H1 (cell line): ENCODE results near the gene PLEKHN1. TPM values are rescaled to one million over a fixed set of nuclear protein-coding genes. Genes with fewer than 3 reads are reported as not detected.

Source experiments
- CTCF ChIA-PET: fragments of 300-600 bp; sonication (Branson Sonifier 250); formaldehyde crosslinking; loops from one replicate; lab custom pipeline; 2021; ENCODE audit not compliant: partially characterized antibody; lab: Charles Lee
- POLR2A ChIA-PET: fragments of 300-600 bp; sonication (Branson Sonifier 250); formaldehyde crosslinking; loops from one replicate; lab custom pipeline; 2021; ENCODE audit warnings: inconsistent platforms; ENCODE audit not compliant: partially characterized antibody; lab: Charles Lee
- DNase-seq, 2 experiments: peaks; one replicate each; pipeline versions ENCODE4 v3.0.0 to v3.0.0-alpha.2; 2010 to 2022; ENCODE audit warnings: low spot score in 2 of 2, low read depth in 1 of 2, mixed read lengths in 1 of 2
- FAIRE-seq: peaks from 2 replicates; lab custom pipeline; 2011; peaks lifted over from hg19 to GRCh38; lab: Jason Lieb, UNC
- H2AFZ ChIP-seq: 2 replicates; pipeline ENCODE4 v1.8.1; 2012; ENCODE audit warnings: low read length, inconsistent platforms
- H2AK5ac ChIP-seq: 2 replicates; pipeline ENCODE4 v1.6.1; 2013; ENCODE audit warnings: low read depth, low read length
- H2BK120ac ChIP-seq: replicated peaks from 2 replicates; pipeline ENCODE3; 2013; ENCODE audit warnings: low read depth, low read length, inconsistent platforms
- H2BK12ac ChIP-seq: 2 replicates; pipeline ENCODE4 v1.6.1; 2013; ENCODE audit warnings: low read depth, low read length
- H2BK15ac ChIP-seq: 2 replicates; pipeline ENCODE4 v1.6.1; 2013; ENCODE audit warnings: low read length
- H2BK20ac ChIP-seq: 2 replicates; pipeline ENCODE4 v1.6.1; 2013; ENCODE audit warnings: low read length
- H2BK5ac ChIP-seq: 2 replicates; pipeline ENCODE4 v1.6.1; 2013; ENCODE audit warnings: low read depth, low read length
- H3K14ac ChIP-seq: 2 replicates; pipeline ENCODE4 v1.6.1; 2013; ENCODE audit warnings: inconsistent platforms; ENCODE audit not compliant: insufficient read length
- H3K18ac ChIP-seq: 2 replicates; pipeline ENCODE4 v1.6.1; 2013; ENCODE audit warnings: low read length; ENCODE audit errors: extremely low read depth
- H3K23ac ChIP-seq: 2 replicates; pipeline ENCODE4 v1.6.1; 2013; ENCODE audit warnings: inconsistent platforms; ENCODE audit not compliant: insufficient read length
- H3K23me2 ChIP-seq: 2 replicates; pipeline ENCODE4 v1.6.1; 2013; ENCODE audit warnings: low read depth, low read length
- H3K27ac ChIP-seq: 2 replicates; pipeline ENCODE4 v1.6.1; 2011; ENCODE audit warnings: low read depth, low read length, inconsistent platforms
- H3K27me3 ChIP-seq, 4 experiments: replicated peaks in 1 of 4; 1 replicate in 1 of 4; 2 replicates in 3 of 4; pipeline versions ENCODE4 v1.6.1 to v1.8.1; 2011 to 2013; ENCODE audit warnings: low read length in 3 of 4, mild to moderate bottlenecking in 3 of 4, inconsistent platforms in 2 of 4, mixed read lengths in 2 of 4, moderate library complexity in 1 of 4; ENCODE audit not compliant: control insufficient read depth in 3 of 4, insufficient read depth in 3 of 4; ENCODE audit errors: extremely low read depth in 1 of 4
- H3K36me3 ChIP-seq, 4 experiments: 2 replicates each; pipeline versions ENCODE4 v1.6.1 to v1.8.1; 2011 to 2013; ENCODE audit warnings: mild to moderate bottlenecking in 4 of 4, low read length in 3 of 4, moderate library complexity in 2 of 4, control low read depth in 1 of 4, inconsistent platforms in 1 of 4; ENCODE audit not compliant: insufficient read depth in 4 of 4, control insufficient read depth in 2 of 4
- H3K4ac ChIP-seq: replicated peaks from 2 replicates; pipeline ENCODE3; 2013; ENCODE audit warnings: low read length, low read depth, mixed read lengths, inconsistent platforms; ENCODE audit not compliant: insufficient read length
- H3K4me1 ChIP-seq, 4 experiments: replicated peaks in 1 of 4; 1 replicate in 1 of 4; 2 replicates in 3 of 4; pipeline versions ENCODE4 v1.6.1 to v1.8.1; 2011 to 2013; ENCODE audit warnings: low read length in 3 of 4, inconsistent platforms in 2 of 4, mixed read lengths in 1 of 4; ENCODE audit not compliant: insufficient read depth in 4 of 4, control insufficient read depth in 3 of 4
- H3K4me2 ChIP-seq, 2 experiments: 2 replicates each; pipeline versions ENCODE4 v1.6.1 to v1.8.1; 2011 to 2013; ENCODE audit warnings: low read depth in 2 of 2, low read length in 2 of 2, control low read depth in 1 of 2, inconsistent platforms in 1 of 2, mild to moderate bottlenecking in 1 of 2; ENCODE audit not compliant: insufficient read depth in 1 of 2
- H3K4me3 ChIP-seq, 4 experiments: fragments of 200-600, 300-600 bp in 1 of 4; sonication (generic), shearing (Covaris generic), sonication (Bioruptor Twin) in 1 of 4; 2 replicates each; pipeline versions ENCODE4 v1.5.1 to v1.8.1; 2011 to 2016; ENCODE audit warnings: low read length in 4 of 4, low read depth in 3 of 4, control low read depth in 2 of 4, inconsistent platforms in 2 of 4, mild to moderate bottlenecking in 2 of 4, mixed read lengths in 1 of 4, moderate library complexity in 1 of 4; ENCODE audit not compliant: insufficient read depth in 2 of 4; ENCODE audit errors: extremely low read depth in 1 of 4
- H3K56ac ChIP-seq: replicated peaks from 2 replicates; pipeline ENCODE3; 2013; ENCODE audit warnings: low read depth, mild to moderate bottlenecking, mixed read lengths, low read length, inconsistent platforms; ENCODE audit not compliant: insufficient read length
- H3K79me1 ChIP-seq: 2 replicates; pipeline ENCODE4 v1.6.1; 2013; ENCODE audit warnings: low read depth, low read length, control low read depth
- H3K79me2 ChIP-seq, 2 experiments: 2 replicates each; pipeline versions ENCODE4 v1.6.1 to v1.8.1; 2012 to 2013; ENCODE audit warnings: low read length in 2 of 2, mild to moderate bottlenecking in 2 of 2, inconsistent platforms in 1 of 2; ENCODE audit not compliant: insufficient read depth in 2 of 2, control insufficient read depth in 1 of 2
- H3K9ac ChIP-seq, 4 experiments: replicated peaks in 1 of 4; 1 replicate in 1 of 4; 2 replicates in 3 of 4; pipeline versions ENCODE4 v1.6.1 to v1.8.1; 2011 to 2013; ENCODE audit warnings: low read depth in 3 of 4, low read length in 3 of 4, control low read depth in 2 of 4, mild to moderate bottlenecking in 2 of 4, moderate library complexity in 2 of 4, inconsistent platforms in 1 of 4; ENCODE audit errors: extremely low read depth in 1 of 4
- H3K9me3 ChIP-seq, 2 experiments: 2 replicates each; pipeline versions ENCODE4 v1.6.1 to v1.8.1; 2012 to 2013; ENCODE audit warnings: mild to moderate bottlenecking in 2 of 2, moderate library complexity in 2 of 2, control low read depth in 1 of 2, inconsistent platforms in 1 of 2, low read depth in 1 of 2, low read length in 1 of 2, mixed read lengths in 1 of 2; ENCODE audit not compliant: insufficient read depth in 2 of 2
- H4K20me1 ChIP-seq, 2 experiments: replicated peaks in 1 of 2; 2 replicates each; pipeline versions ENCODE3 to v1.8.1; 2011 to 2013; ENCODE audit warnings: inconsistent platforms in 2 of 2, low read length in 2 of 2, mild to moderate bottlenecking in 1 of 2; ENCODE audit not compliant: insufficient read depth in 2 of 2, control insufficient read depth in 1 of 2
- H4K5ac ChIP-seq: 2 replicates; pipeline ENCODE4 v1.6.1; 2013; ENCODE audit warnings: low read length, low read depth, mixed read lengths, inconsistent platforms; ENCODE audit not compliant: insufficient read length
- H4K8ac ChIP-seq: 2 replicates; pipeline ENCODE4 v1.8.0; 2013; ENCODE audit warnings: mild to moderate bottlenecking, moderate library complexity, low read length, inconsistent platforms; ENCODE audit not compliant: insufficient read depth; ENCODE audit errors: extremely low read depth
- H4K91ac ChIP-seq: replicated peaks from 2 replicates; pipeline ENCODE3; 2013; ENCODE audit warnings: low read length, mixed read lengths, inconsistent platforms; ENCODE audit not compliant: insufficient read length
- ASH2L ChIP-seq: fragments of 200-600, 300-600 bp; sonication (generic); IDR thresholded peaks from one replicate; pipeline ENCODE4 v1.7.1; 2017; ENCODE audit warnings: low read length
- CHD1 ChIP-seq: IDR thresholded peaks from 2 replicates; pipeline ENCODE4 v1.6.1; 2012; ENCODE audit warnings: low read depth, low read length, improper control_type of control experiment
- CHD2 ChIP-seq: IDR thresholded peaks from 2 replicates; pipeline ENCODE4 v1.6.1; 2012; ENCODE audit warnings: low read length, improper control_type of control experiment
- E2F6 ChIP-seq: IDR thresholded peaks from 2 replicates; pipeline ENCODE4 v1.6.1; 2012; ENCODE audit warnings: inconsistent platforms
- EP300 ChIP-seq, 2 experiments: IDR thresholded peaks; 1 replicate in 1 of 2; 2 replicates in 1 of 2; pipeline ENCODE4 v1.6.1; 2011 to 2012; ENCODE audit warnings: low read depth in 2 of 2, low read length in 2 of 2, mild to moderate bottlenecking in 2 of 2, borderline replicate concordance in 1 of 2, inconsistent platforms in 1 of 2, moderate library complexity in 1 of 2
- KDM1A ChIP-seq: fragments of 200-600, 300-600 bp; sonication (generic); IDR thresholded peaks from 2 replicates; pipeline ENCODE4 v1.7.1; 2016; ENCODE audit warnings: mild to moderate bottlenecking, low read length, borderline replicate concordance
- PHF8 ChIP-seq: fragments of 200-600 bp; sonication (generic); conservative IDR thresholded peaks from 2 replicates; pipeline ENCODE4 v1.7.1; 2012; ENCODE audit warnings: low read depth, mild to moderate bottlenecking, inconsistent platforms, low read length, moderate library complexity
- POU5F1 ChIP-seq: IDR thresholded peaks from 2 replicates; pipeline ENCODE4 v1.6.1; 2011; ENCODE audit warnings: low read depth, mild to moderate bottlenecking, low read length, moderate library complexity
- RBBP5 ChIP-seq: IDR thresholded peaks from 2 replicates; pipeline ENCODE4 v1.7.1; 2012; ENCODE audit warnings: low read depth, mild to moderate bottlenecking, inconsistent platforms, low read length, moderate library complexity, borderline replicate concordance
- SP1 ChIP-seq: IDR thresholded peaks from 2 replicates; pipeline ENCODE4 v1.6.1; 2011; ENCODE audit warnings: low read depth, low read length
- SRF ChIP-seq: IDR thresholded peaks from 2 replicates; pipeline ENCODE4 v1.6.1; 2011; ENCODE audit warnings: mild to moderate bottlenecking, low read depth, low read length, moderate library complexity
- TCF12 ChIP-seq: IDR thresholded peaks from 2 replicates; pipeline ENCODE4 v1.6.1; 2011; ENCODE audit warnings: low read depth, mild to moderate bottlenecking, low read length
- TEAD4 ChIP-seq: IDR thresholded peaks from 2 replicates; pipeline ENCODE4 v1.6.1; 2012; ENCODE audit warnings: low read depth, low read length, inconsistent platforms, mixed read lengths
- WGBS, 2 experiments: shearing (Covaris generic) in 1 of 2; methylation state at CpG; one replicate each; pipeline versions ENCODE4 v1.1.6 to v1.1.7; 2013 to 2015; ENCODE audit warnings: low lambda C conversion rate in 2 of 2, mixed read lengths in 2 of 2, inconsistent platforms in 1 of 2, low coverage in 1 of 2, missing lambda C conversion rate in 1 of 2; ENCODE audit not compliant: insufficient replicate concordance in 2 of 2, insufficient coverage in 1 of 2, insufficient read length in 1 of 2; ENCODE audit errors: extremely low coverage in 1 of 2, missing lambda C conversion rate in 1 of 2; 5-methylcytosine and 5-hydroxymethylcytosine counted together
- polyA plus RNA-seq, 7 experiments: library from polyadenylated mRNA; depleted of rRNA in 3 of 7; stranded (reverse) in 5 of 7; unstranded in 2 of 7; fragments of >200 nt in 5 of 7; fragments of 200-250 nt in 2 of 7; gene quantifications; 1 replicate in 5 of 7; 2 replicates in 1 of 7; 4 replicates in 1 of 7; pipeline versions ENCODE4 v1.2.1 to v1.2.3, GENCODE V29; 2011 to 2013; ENCODE audit warnings: missing spikeins in 2 of 7, mixed read lengths in 2 of 7
- total RNA-seq: library from RNA; stranded (reverse); fragmentation: NEBNext Ultra II Directional; extraction: Animal tissue kit (Norgen Biotek cat#: 25700); gene quantifications from 2 replicates; pipeline ENCODE4 v1.2.1, GENCODE V29; 2021

Gene PLEKHN1
- total and polyA plus RNA-seq, 2 of the 8 experiments (the other 6 are each of a cell fraction or from before 2014, with no cell fraction given) = 0.39 to 1.5 TPM

DNA sequence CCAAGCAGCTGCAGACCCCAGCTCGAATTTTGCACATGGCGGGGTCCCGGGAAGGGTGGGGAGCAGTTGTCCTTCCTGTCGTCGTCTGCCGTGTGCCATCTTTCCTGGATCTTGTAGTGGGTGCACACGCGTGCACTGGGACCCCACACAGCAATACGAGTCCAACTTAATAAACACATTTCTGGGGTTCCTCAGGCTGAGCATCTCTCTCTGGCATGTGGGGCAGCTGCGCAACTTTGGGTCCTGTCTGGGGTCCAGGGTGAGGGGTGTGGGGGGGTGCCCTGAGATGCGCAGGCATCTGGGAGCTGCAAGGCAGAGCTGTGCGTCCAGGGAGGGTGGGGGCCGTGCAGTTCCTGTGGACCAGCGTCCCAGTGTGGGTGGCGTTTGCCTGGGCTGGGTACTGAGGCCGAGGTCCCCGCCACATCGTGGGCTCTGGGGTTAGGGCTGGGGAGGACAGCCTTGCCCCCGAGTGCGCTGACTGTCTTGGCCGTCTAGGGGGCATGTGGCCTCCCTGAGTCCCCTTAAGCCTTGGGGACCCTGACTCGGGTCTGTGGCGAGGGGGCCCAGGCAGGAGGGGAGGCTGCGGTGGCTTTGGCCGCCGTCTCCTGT lies 652 bp upstream of the PLEKHN1 start:
- H3K18ac ChIP-seq = no peak overlapping the region
- H3K79me2 ChIP-seq = peaks cover 0 to 3% of the 10 kb centered on the region in 2 experiments; a peak in 1 of 4 replicates
- FAIRE-seq (no peak), DNase-seq (no peak)
- no peak overlapping the region for H2BK12ac ChIP-seq
- peaks cover 0 to 19% (median 10%) of the 10 kb centered on the region in 4 experiments; a peak in 7 of 8 replicates for H3K36me3 ChIP-seq
- ChIA-PET POLR2A (interaction anchor here (0.7 kb wide), 1 partner anchor 23 kb away, joined by 5 read pairs; no protein-coding TSS in a partner anchor), CTCF (interaction anchor here (2.8 kb wide), 1 partner anchor 18 kb away, joined by 9 read pairs; no protein-coding TSS in a partner anchor)
- H3K4me1 ChIP-seq = peaks cover 0 to 13% (median 9%) of the 10 kb centered on the region in 4 experiments; a peak in 5 of 7 replicates
- H3K9me3 ChIP-seq = no peaks in the 10 kb centered on the region
- peaks cover 11 to 61% (median 54%) of the 10 kb centered on the region in 4 experiments for H3K27me3 ChIP-seq
- WGBS, 2 experiments = 91% methylated on average over 23 of the region's 26 CpGs; no CpG with 5 or more reads in 1 of the 2 experiments
- no peak overlapping the region for H2BK20ac ChIP-seq
- no peak overlapping the region for H3K9ac ChIP-seq
- no peak overlapping the region for H2AK5ac ChIP-seq
- no peak overlapping the region for H3K56ac ChIP-seq
- no peak overlapping the region for H2AFZ ChIP-seq
- H3K14ac ChIP-seq = no peak overlapping the region
- H3K4ac ChIP-seq = no peak overlapping the region
- H3K23ac ChIP-seq = no peak overlapping the region
- H2BK15ac ChIP-seq = no peak overlapping the region
- no peak overlapping the region for H2BK120ac ChIP-seq
- H3K23me2 ChIP-seq = peaks cover 13% of the 10 kb centered on the region; the same call in 1 of the 2 replicates
- no peak overlapping the region for H2BK5ac ChIP-seq
- no peak overlapping the region for H3K27ac ChIP-seq
- H3K4me3 ChIP-seq = no peak overlapping the region
- peak overlapping the region; percentile 83 to 99; a peak in 1 of 4 replicates for H3K4me2 ChIP-seq
- H4K5ac ChIP-seq = no peak overlapping the region
- H4K20me1 ChIP-seq = peaks cover 0 to 36% of the 10 kb centered on the region in 2 experiments
- H3K79me1 ChIP-seq = no peaks in the 10 kb centered on the region; the same call in 1 of the 2 replicates
- H4K8ac ChIP-seq = no peak overlapping the region
- H4K91ac ChIP-seq = no peak overlapping the region
- TF ChIP-seq SRF (no peak), ASH2L (no peak), KDM1A (no peak), CHD2 (no peak), TEAD4 (no peak), POU5F1 (no peak), CHD1 (no peak), E2F6 (no peak), RBBP5 (no peak), PHF8 (no peak), SP1 (no peak), TCF12 (no peak), EP300 (IDR thresholded peaks at IDR 0.05; ENCODE audit: borderline replicate concordance in 1 of 2, low read depth in 2 of 2, low read length in 2 of 2) (no peak)
